ENCODE measurements around the gene PDZD4. TPM values are rescaled to one million over a fixed set of nuclear protein-coding genes. Genes with fewer than 3 reads are reported as not detected.

The PDZD4 gene
- total RNA-seq, 1 donor from 2014 or later: 9.9 TPM

- FAIRE-seq (no peak), DNase-seq (ENCODE audit: low read depth) (no peak)
- H3K9ac ChIP-seq (ENCODE audit: low read length): no peak overlapping the region
- H3K4me1 ChIP-seq (ENCODE audit: insufficient read depth, low read length): no peaks in the 10 kb centered on the region
- TF ChIP-seq EZH2 (IDR thresholded peaks at IDR 0.05; ENCODE audit: insufficient read depth, low read length): no peak
- no peak for TF ChIP-seq CTCF (IDR thresholded peaks at IDR 0.05; ENCODE audit: insufficient read depth, low read depth, low read length)
- H3K79me2 ChIP-seq (ENCODE audit: insufficient read depth, low read length): no peaks in the 10 kb centered on the region
- no peak overlapping the region for H3K4me3 ChIP-seq (ENCODE audit: insufficient read depth, low read depth, low read length)
- Mint-ChIP-seq H3K4me3 (ENCODE audit: unreplicated experiment) (no peak overlapping the region), H3K9me3 (ENCODE audit: unreplicated experiment) (no peaks in the 10 kb centered on the region), H3K27me3 (ENCODE audit: low read depth, unreplicated experiment) (no peaks in the 10 kb centered on the region), H3K4me1 (ENCODE audit: low read depth, unreplicated experiment) (no peaks in the 10 kb centered on the region), H3K36me3 (ENCODE audit: low read depth, unreplicated experiment) (no peaks in the 10 kb centered on the region), H3K27ac (ENCODE audit: unreplicated experiment) (no peak overlapping the region)
- no peaks in the 10 kb centered on the region for H4K20me1 ChIP-seq (ENCODE audit: insufficient read depth, low read length)
- H3K27ac ChIP-seq (ENCODE audit: low read depth, low read length): no peak overlapping the region
- no peaks in the 10 kb centered on the region for H3K9me3 ChIP-seq (ENCODE audit: insufficient read depth, low read depth, low read length)
- H3K4me2 ChIP-seq (ENCODE audit: low read length): no peak overlapping the region
- no peaks in the 10 kb centered on the region for H3K36me3 ChIP-seq (ENCODE audit: insufficient read depth, low read length)
- H3K27me3 ChIP-seq (ENCODE audit: insufficient read depth, low read length): no peaks in the 10 kb centered on the region
- H2AFZ ChIP-seq (ENCODE audit: low read depth, low read length): no peak overlapping the region
These were observed 56.4 kb downstream of the PDZD4 start for GRCh38 chrX:153773741-153774575.

- Mint-ChIP-seq H3K9me3 (ENCODE audit: unreplicated experiment) (no peaks in the 10 kb centered on the region), H3K36me3 (ENCODE audit: low read depth, unreplicated experiment) (no peaks in the 10 kb centered on the region), H3K27me3 (ENCODE audit: low read depth, unreplicated experiment) (no peaks in the 10 kb centered on the region), H3K4me1 (ENCODE audit: low read depth, unreplicated experiment) (no peaks in the 10 kb centered on the region), H3K27ac (ENCODE audit: unreplicated experiment) (no peak overlapping the region), H3K4me3 (ENCODE audit: unreplicated experiment) (no peak overlapping the region)
- Histone ChIP-seq H4K20me1 (ENCODE audit: insufficient read depth, low read length) (no peaks in the 10 kb centered on the region), H3K9ac (ENCODE audit: low read length) (no peak overlapping the region), H3K4me3 (ENCODE audit: insufficient read depth, low read depth, low read length) (no peak overlapping the region), H3K79me2 (ENCODE audit: insufficient read depth, low read length) (no peaks in the 10 kb centered on the region), H3K4me2 (ENCODE audit: low read length) (no peak overlapping the region), H3K27me3 (ENCODE audit: insufficient read depth, low read length) (no peaks in the 10 kb centered on the region), H3K9me3 (ENCODE audit: insufficient read depth, low read depth, low read length) (no peaks in the 10 kb centered on the region), H2AFZ (ENCODE audit: low read depth, low read length) (no peak overlapping the region), H3K36me3 (ENCODE audit: insufficient read depth, low read length) (no peaks in the 10 kb centered on the region), H3K27ac (ENCODE audit: low read depth, low read length) (no peak overlapping the region), H3K4me1 (ENCODE audit: insufficient read depth, low read length) (no peaks in the 10 kb centered on the region)
- no peak for FAIRE-seq
- no peak for DNase-seq (ENCODE audit: low read depth)
- TF ChIP-seq EZH2 (IDR thresholded peaks at IDR 0.05; ENCODE audit: insufficient read depth, low read length) (no peak), CTCF (IDR thresholded peaks at IDR 0.05; ENCODE audit: insufficient read depth, low read depth, low read length) (no peak)
These were observed 57.1 kb downstream of the PDZD4 start for GRCh38 chrX:153773218-153773611.
